Erythroblast (primary cell): ENCODE data around the gene NAB2.

Source experiments
- GATA1 ChIP-seq: IDR thresholded peaks from 2 replicates; pipeline ENCODE4 v1.6.1; 2011; ENCODE audit warnings: low read depth, mild to moderate bottlenecking, control low read depth, low read length, moderate library complexity
- POLR2A ChIP-seq: IDR thresholded peaks from 2 replicates; pipeline ENCODE4 v1.6.1; 2011; ENCODE audit warnings: mild to moderate bottlenecking, low read length

DNA sequence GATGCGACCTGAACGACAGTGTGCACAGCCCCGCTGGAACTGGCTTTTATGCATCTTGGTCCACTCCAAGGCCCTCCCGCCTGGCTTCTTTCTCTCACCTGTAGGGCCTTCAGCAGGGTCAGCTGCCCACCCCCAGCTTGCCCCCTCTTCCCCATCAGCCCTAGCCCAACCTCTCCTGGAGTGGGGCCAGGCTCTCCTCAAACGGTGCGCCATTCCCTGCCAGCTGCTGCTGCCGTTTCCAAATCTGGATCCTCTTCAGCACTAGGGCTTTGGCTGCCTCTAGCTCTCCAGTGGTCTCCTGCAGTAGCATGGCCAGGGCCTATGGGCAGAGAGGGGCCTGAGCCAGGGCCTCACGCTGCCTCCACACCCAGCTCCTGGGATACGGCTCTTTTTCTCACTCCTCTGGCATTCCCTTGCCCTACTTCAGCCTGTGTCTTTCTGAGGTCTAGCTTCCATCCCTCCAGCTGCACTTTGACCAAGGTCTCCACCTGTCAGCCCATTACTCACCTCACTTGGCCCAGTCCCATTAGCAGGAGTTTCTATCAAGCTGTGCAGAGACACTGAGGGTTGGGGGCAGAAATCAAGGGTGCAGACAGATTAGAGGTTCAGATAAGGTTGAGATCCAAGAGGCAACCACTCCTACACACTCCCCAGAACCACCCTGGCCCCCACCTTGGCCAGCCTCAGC lies 17.3 kb downstream of the NAB2 start:
- TF ChIP-seq POLR2A (no peak), GATA1 (no peak)
